ENCODE measurements around the gene WFS1.

DNA sequence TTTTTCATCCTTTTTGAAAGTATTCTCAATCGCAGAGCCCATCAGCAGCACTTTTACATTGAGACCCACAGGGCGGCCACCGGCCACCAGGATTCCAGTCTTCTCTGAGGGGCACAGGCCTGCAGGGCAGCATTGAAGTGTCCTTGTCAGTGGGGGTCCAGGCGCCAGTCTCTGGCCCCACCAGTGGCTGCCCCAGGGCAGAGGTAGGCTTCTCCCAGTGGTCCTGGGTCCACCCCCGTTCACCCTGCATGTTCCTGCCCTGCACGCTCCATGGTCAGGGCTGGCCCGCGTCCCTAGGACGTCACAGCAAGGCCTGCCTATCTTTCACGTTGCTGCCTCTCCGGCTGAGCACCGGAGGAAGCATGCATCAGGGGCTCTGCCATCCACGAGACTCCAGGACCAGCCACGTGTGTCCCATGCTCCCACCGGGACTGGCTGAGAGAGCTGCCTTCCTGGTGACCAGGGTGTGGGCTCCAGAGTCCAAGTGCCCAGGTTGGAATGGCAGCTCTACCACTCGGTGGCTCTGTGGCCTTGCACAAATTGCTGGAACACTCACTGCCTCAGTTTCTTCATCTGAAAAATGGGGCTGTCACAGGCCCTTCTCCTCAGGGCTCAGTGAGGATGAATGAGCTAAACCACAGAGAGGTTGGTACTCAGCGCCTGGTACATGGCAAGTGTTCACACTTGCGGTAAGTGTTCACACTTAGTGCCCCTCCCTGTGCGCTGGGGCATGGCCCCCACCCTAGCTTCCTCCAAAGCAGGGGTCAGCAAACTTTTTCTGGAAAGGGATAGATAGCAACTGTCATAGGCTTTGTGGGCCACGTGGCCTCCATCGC, 38.6 kb upstream of the WFS1 start:
- TF ChIP-seq CTCF (conservative IDR thresholded peaks at IDR 0.05 in 1 of 2, IDR thresholded peaks at IDR 0.05 in 1 of 2; ENCODE audit: low read depth in 1 of 2, low read length in 2 of 2) (no peak), EZH2 (IDR thresholded peaks at IDR 0.05; ENCODE audit: low read length, missing control alignments) (no peak)

All from fibroblast of lung (primary cell).